Bone marrow (tissue), 2 donors: ENCODE measurements around the gene DOK1.

Experiments used
- DNase-seq, 2 donors: peaks; one replicate each; lab custom pipeline; 2025; lab: John Stamatoyannopoulos, UW

The DOK1 gene

GRCh38 chr2:74553892-74554819 lies at the start of gene DOK1, which contains the start of gene LOXL3:
TSS of gene DOK1 (plus strand) at chr2:74554720. CDS start at chr2:74554755, 35 bp downstream.
TSS of gene LOXL3 (minus strand) at chr2:74553942. CDS start at chr2:74552634, 1,308 bp downstream.
- peak; percentile 40 to 97 for DNase-seq

- no peak for DNase-seq
Measured at GRCh38 chr2:74505448-74506246, 48.9 kb upstream of the DOK1 start.

- peak; percentile 93 to 97 for DNase-seq
Measured at GRCh38 chr2:74507145-74507925, 47.2 kb upstream of the DOK1 start, which contains the start of gene PCGF1. TSS of gene PCGF1 (minus strand) at chr2:74507695. CDS start at chr2:74507668, 27 bp downstream.

GRCh38 chr2:74507926-74508520 lies 46.5 kb upstream of the DOK1 start:
- DNase-seq: no peak

- DNase-seq: no peak
Measured at GRCh38 chr2:74510272-74510671, 44.2 kb upstream of the DOK1 start.

- DNase-seq: no peak
Measured at GRCh38 chr2:74511104-74511989, 43.2 kb upstream of the DOK1 start.

GRCh38 chr2:74512744-74513604 lies 41.5 kb upstream of the DOK1 start:
- no peak for DNase-seq

- no peak for DNase-seq
Measured at GRCh38 chr2:74513605-74514367, 40.7 kb upstream of the DOK1 start.

GRCh38 chr2:74514368-74515270 lies 39.9 kb upstream of the DOK1 start, which contains the start of gene TLX2:
TSS of gene TLX2 (plus strand) at chr2:74514450. CDS start at chr2:74514807, 357 bp downstream.
- DNase-seq: peak in 1 of 2 donors; percentile 44

GRCh38 chr2:74515271-74515980 lies 39.1 kb upstream of the DOK1 start:
- no peak for DNase-seq

GRCh38 chr2:74515981-74516633 lies 38.4 kb upstream of the DOK1 start:
- DNase-seq: peak in 1 of 2 donors; percentile 30

- no peak for DNase-seq
Measured at GRCh38 chr2:74516650-74517049, 37.9 kb upstream of the DOK1 start.

- DNase-seq: no peak
Measured at GRCh38 chr2:74522516-74522915, 32.0 kb upstream of the DOK1 start.

- DNase-seq: no peak
Measured at GRCh38 chr2:74524005-74524404, 30.5 kb upstream of the DOK1 start.

- DNase-seq: no peak
Measured at GRCh38 chr2:74524955-74525716, 29.4 kb upstream of the DOK1 start.
